ENCODE measurements around the gene TSSK2. TPM values are rescaled to one million over a fixed set of nuclear protein-coding genes. Genes with fewer than 3 reads are reported as not detected.

TSSK2 gene
- total RNA-seq, 4 donors from 2014 or later: 0.59 to 0.94 (median 0.78) TPM; not detected in 1

GRCh38 chr22:19126309-19127273 lies 4.5 kb upstream of the TSSK2 start:
- Histone ChIP-seq H3K36me3 (no peaks in the 10 kb centered on the region), H3K4me3 (replicated peaks in 1 of 3) (no peak overlapping the region), H3K4me1 (peaks cover 4 to 6% of the 10 kb centered on the region in 2 donors), H3K9me3 (no peaks in the 10 kb centered on the region), H3K27ac (no peak overlapping the region), H3K27me3 (no peaks in the 10 kb centered on the region)
- 88 to 91% methylated on average over 17 to 18 of the region's 19 CpGs for WGBS, 2 donors
- TF ChIP-seq, protein P1, sequence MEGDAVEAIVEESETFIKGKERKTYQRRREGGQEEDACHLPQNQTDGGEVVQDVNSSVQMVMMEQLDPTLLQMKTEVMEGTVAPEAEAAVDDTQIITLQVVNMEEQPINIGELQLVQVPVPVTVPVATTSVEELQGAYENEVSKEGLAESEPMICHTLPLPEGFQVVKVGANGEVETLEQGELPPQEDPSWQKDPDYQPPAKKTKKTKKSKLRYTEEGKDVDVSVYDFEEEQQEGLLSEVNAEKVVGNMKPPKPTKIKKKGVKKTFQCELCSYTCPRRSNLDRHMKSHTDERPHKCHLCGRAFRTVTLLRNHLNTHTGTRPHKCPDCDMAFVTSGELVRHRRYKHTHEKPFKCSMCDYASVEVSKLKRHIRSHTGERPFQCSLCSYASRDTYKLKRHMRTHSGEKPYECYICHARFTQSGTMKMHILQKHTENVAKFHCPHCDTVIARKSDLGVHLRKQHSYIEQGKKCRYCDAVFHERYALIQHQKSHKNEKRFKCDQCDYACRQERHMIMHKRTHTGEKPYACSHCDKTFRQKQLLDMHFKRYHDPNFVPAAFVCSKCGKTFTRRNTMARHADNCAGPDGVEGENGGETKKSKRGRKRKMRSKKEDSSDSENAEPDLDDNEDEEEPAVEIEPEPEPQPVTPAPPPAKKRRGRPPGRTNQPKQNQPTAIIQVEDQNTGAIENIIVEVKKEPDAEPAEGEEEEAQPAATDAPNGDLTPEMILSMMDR (IDR thresholded peaks at IDR 0.05): no peak
- no peak for TF ChIP-seq POLR2A (IDR thresholded peaks at IDR 0.05)
- intact Hi-C loops (cut with DNase I): no loop called here
- no peak for DNase-seq

DNA sequence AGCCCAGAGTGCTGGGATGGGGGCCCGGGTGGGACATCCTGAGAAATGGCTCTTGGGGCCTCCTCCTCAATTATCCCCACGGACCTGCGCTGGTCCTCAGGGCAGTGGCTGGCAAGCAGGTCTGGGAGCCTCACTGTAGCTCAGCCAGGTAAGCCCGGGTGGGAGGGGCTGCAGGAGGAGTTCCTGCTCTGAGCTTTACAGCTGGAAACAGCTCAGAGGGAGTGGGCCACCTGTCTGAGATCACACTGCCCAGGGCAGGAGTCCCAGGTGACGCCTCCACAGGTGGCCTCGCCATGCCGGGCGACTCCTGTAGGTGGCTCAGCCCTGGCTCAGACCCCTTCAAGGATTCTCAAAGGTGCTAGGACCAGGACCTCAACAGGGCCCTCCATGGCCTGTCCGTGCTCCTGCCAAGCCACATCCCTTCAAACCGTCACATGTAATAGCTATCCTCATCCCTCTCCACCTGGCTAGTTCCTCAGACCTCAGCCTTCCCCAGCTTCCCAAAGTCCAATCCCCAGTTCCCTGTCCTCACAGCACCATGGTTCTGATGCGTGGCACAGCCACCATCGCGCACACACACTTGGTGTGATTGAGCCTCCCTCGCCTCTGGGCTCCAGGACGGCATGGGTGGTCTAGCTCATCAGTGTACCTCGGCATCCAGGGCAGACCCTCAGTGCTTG lies 3.6 kb upstream of the TSSK2 start:
- no peak for DNase-seq
- peaks cover 4 to 6% of the 10 kb centered on the region in 2 donors for H3K4me1 ChIP-seq
- no peaks in the 10 kb centered on the region for H3K36me3 ChIP-seq
- intact Hi-C loops (cut with DNase I): no loop called here
- H3K4me3 ChIP-seq (replicated peaks in 1 of 3): no peak overlapping the region
- 91 to 94% methylated on average over 10 to 12 of the region's 16 CpGs for WGBS, 2 donors
- no peaks in the 10 kb centered on the region for H3K9me3 ChIP-seq
- no peak for TF ChIP-seq POLR2A (IDR thresholded peaks at IDR 0.05)
- H3K27me3 ChIP-seq: no peaks in the 10 kb centered on the region
- no peak overlapping the region for H3K27ac ChIP-seq

DNA sequence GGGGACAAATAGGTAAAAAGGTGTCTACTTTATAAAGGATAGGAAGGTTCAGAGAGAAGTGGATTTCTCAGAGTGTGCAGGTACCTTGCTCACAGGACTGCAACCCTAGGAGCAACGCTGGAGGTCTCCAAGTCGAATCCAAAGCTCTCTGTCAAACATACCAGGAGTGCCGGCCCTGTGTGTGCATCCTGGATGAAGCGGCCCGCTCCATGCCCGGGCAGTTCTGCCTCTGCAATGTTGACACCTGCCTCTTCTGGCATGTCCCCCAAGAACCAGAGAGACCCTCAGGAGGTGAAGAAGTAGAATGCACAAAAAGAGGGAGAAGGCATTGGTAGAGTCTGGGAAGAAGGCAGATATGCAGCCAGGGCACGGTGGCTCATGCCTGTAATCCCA lies 3.1 kb upstream of the TSSK2 start:
- intact Hi-C loops (cut with DNase I): no loop called here
- no peaks in the 10 kb centered on the region for H3K36me3 ChIP-seq
- DNase-seq: no peak
- H3K27me3 ChIP-seq: no peaks in the 10 kb centered on the region
- TF ChIP-seq, protein P1 (IDR thresholded peaks at IDR 0.05): no peak
- no peak for TF ChIP-seq POLR2A (IDR thresholded peaks at IDR 0.05)
- no peaks in the 10 kb centered on the region for H3K9me3 ChIP-seq
- WGBS, 2 donors: 81 to 97% methylated on average over 7 of the region's 7 CpGs
- peaks cover 0 to 2% of the 10 kb centered on the region in 2 donors for H3K4me1 ChIP-seq
- no peak overlapping the region for H3K27ac ChIP-seq
- no peak overlapping the region for H3K4me3 ChIP-seq (replicated peaks in 1 of 3)

- WGBS, 2 donors: 87 to 88% methylated on average over 6 to 7 of the region's 7 CpGs
- Histone ChIP-seq H3K27ac (no peak overlapping the region), H3K9me3 (no peaks in the 10 kb centered on the region), H3K27me3 (no peaks in the 10 kb centered on the region), H3K4me3 (replicated peaks in 1 of 3) (no peak overlapping the region), H3K4me1 (no peaks in the 10 kb centered on the region), H3K36me3 (peaks cover 6 to 7% of the 10 kb centered on the region in 2 donors)
- TF ChIP-seq POLR2A (IDR thresholded peaks at IDR 0.05): no peak
- TF ChIP-seq, protein P1 (IDR thresholded peaks at IDR 0.05): no peak
- DNase-seq: no peak
- intact Hi-C loops (cut with DNase I): no loop called here
Measured at GRCh38 chr22:19128946-19129727, 2.0 kb upstream of the TSSK2 start.

GRCh38 chr22:19129871-19130270 lies 1.2 kb upstream of the TSSK2 start:
- H3K9me3 ChIP-seq: no peaks in the 10 kb centered on the region
- H3K27ac ChIP-seq: no peak overlapping the region
- no peak for TF ChIP-seq POLR2A (IDR thresholded peaks at IDR 0.05)
- TF ChIP-seq, protein P1 (IDR thresholded peaks at IDR 0.05): no peak
- H3K4me1 ChIP-seq: no peaks in the 10 kb centered on the region
- intact Hi-C loops (cut with DNase I): no loop called here
- peaks cover 13 to 15% of the 10 kb centered on the region in 2 donors for H3K36me3 ChIP-seq
- DNase-seq: no peak
- H3K4me3 ChIP-seq (replicated peaks in 1 of 3): no peak overlapping the region
- H3K27me3 ChIP-seq: no peaks in the 10 kb centered on the region
- 86 to 90% methylated on average over 8 of the region's 8 CpGs for WGBS, 2 donors

All from thyroid gland (tissue), 4 donors.